Ishikawa (cell line): ENCODE results near the gene A4GNT.

Source experiments
- CEBPB ChIP-seq: IDR thresholded peaks from 2 replicates; pipeline ENCODE4 v1.6.1; 2012
- CREB1 ChIP-seq: IDR thresholded peaks from 2 replicates; pipeline ENCODE4 v1.6.1; 2012; ENCODE audit warnings: low read depth
- EGR1 ChIP-seq: IDR thresholded peaks from 2 replicates; pipeline ENCODE4 v1.6.1; 2012
- EP300 ChIP-seq: IDR thresholded peaks from 2 replicates; pipeline ENCODE4 v1.6.1; 2012; ENCODE audit warnings: borderline replicate concordance
- FOXM1 ChIP-seq: IDR thresholded peaks from 2 replicates; pipeline ENCODE4 v1.6.1; 2012; ENCODE audit warnings: low read depth, borderline replicate concordance
- NFIC ChIP-seq: IDR thresholded peaks from 2 replicates; pipeline ENCODE4 v1.6.1; 2012
- RAD21 ChIP-seq: IDR thresholded peaks from 2 replicates; pipeline ENCODE4 v1.6.1; 2012; ENCODE audit warnings: low read depth
- TAF1 ChIP-seq: IDR thresholded peaks from 2 replicates; pipeline ENCODE4 v1.6.1; 2012; ENCODE audit warnings: low read depth, mild to moderate bottlenecking
- TCF12 ChIP-seq: IDR thresholded peaks from 2 replicates; pipeline ENCODE4 v1.6.1; 2012; ENCODE audit warnings: low read depth
- TEAD4 ChIP-seq: IDR thresholded peaks from 2 replicates; pipeline ENCODE4 v1.6.1; 2012
- YY1 ChIP-seq: IDR thresholded peaks from 2 replicates; pipeline ENCODE4 v1.6.1; 2012; ENCODE audit warnings: low read depth
- ZBTB7A ChIP-seq: IDR thresholded peaks from 2 replicates; pipeline ENCODE4 v1.6.1; 2012; ENCODE audit warnings: low read depth
- TF ChIP-seq, protein P1 (sequence below): IDR thresholded peaks from 2 replicates; pipeline ENCODE4 v1.6.1; 2012; ENCODE audit warnings: low read depth, mild to moderate bottlenecking
- TF ChIP-seq, protein P2 (sequence below): IDR thresholded peaks from 2 replicates; pipeline ENCODE4 v1.6.1; 2012
- TF ChIP-seq, protein P3 (sequence below): IDR thresholded peaks from 2 replicates; pipeline ENCODE4 v1.6.1; 2012

The A4GNT gene

DNA sequence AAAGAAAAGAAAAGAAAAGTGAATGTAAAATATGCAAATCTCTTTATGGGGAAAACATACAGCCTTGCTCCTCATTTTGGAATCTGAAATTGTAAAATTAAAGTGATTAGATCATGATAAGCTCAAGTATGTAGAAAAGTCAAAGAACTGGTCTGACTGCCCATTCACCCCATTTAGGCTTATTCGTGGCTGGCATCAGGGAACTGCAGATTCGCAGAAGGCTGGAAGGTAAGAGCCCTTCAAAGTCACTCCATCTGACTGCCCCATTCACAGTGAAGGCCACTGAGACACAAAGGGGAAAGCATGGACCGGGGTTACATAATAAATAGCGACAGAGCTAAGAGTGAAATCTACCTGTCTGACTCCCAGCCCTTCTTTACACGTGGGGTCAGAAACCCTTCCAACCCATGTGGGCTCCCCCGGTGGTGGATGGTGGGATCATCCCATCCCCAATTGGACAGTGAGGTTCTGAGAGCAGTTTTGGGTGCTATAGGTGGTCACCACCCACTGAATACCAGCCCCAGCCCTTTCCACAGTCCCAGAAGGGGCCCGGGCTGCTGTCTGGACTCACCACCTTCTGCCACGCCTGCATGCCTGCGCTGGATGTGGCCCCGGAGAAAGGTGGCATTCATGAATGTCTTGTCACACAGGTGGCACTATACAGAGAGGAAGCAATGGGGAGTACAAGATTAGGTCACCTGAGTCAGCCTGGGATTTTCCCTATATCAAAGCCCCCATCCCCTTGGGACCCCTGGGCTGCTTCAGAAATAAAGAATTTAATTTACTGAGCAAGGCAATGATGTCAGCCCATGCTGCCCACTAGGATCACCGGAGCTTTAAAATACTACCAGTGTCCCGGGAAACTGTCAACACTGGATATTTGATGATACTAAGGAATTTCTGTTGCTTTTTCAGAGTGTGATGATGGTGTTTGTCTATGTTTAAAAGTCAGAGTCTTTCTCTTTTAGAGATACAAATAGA, 34.7 kb downstream of the A4GNT start:
- TF ChIP-seq FOXM1, result no peak
- no peak for TF ChIP-seq CEBPB
- no peak for TF ChIP-seq YY1
- TF ChIP-seq CREB1, result no peak
- TF ChIP-seq, protein P1, sequence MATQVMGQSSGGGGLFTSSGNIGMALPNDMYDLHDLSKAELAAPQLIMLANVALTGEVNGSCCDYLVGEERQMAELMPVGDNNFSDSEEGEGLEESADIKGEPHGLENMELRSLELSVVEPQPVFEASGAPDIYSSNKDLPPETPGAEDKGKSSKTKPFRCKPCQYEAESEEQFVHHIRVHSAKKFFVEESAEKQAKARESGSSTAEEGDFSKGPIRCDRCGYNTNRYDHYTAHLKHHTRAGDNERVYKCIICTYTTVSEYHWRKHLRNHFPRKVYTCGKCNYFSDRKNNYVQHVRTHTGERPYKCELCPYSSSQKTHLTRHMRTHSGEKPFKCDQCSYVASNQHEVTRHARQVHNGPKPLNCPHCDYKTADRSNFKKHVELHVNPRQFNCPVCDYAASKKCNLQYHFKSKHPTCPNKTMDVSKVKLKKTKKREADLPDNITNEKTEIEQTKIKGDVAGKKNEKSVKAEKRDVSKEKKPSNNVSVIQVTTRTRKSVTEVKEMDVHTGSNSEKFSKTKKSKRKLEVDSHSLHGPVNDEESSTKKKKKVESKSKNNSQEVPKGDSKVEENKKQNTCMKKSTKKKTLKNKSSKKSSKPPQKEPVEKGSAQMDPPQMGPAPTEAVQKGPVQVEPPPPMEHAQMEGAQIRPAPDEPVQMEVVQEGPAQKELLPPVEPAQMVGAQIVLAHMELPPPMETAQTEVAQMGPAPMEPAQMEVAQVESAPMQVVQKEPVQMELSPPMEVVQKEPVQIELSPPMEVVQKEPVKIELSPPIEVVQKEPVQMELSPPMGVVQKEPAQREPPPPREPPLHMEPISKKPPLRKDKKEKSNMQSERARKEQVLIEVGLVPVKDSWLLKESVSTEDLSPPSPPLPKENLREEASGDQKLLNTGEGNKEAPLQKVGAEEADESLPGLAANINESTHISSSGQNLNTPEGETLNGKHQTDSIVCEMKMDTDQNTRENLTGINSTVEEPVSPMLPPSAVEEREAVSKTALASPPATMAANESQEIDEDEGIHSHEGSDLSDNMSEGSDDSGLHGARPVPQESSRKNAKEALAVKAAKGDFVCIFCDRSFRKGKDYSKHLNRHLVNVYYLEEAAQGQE, result no peak
- TF ChIP-seq NFIC, result no peak
- TF ChIP-seq EGR1, result no peak
- TF ChIP-seq, protein P2, sequence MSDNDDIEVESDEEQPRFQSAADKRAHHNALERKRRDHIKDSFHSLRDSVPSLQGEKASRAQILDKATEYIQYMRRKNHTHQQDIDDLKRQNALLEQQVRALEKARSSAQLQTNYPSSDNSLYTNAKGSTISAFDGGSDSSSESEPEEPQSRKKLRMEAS, result no peak

DNA sequence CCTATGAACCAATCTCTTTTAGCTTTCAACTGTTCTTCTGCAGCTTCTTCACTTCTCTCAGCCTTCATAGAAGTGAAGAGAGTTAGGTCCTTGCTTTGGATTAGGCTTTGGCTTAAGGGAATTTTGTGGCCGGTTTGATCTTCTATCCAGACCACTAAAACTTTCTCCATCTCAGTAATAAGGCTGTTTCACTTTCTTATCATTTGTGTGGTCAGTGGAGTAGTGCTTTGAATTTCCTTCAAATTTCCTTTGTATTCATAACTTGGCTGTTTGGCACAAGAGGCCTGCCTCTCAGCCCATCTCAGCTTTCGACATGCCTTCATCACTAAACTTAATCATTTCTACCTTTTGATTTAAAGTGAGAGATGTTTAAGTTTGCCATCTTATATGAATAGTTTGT, 38.5 kb downstream of the A4GNT start:
- no peak for TF ChIP-seq CEBPB
- TF ChIP-seq, protein P3, sequence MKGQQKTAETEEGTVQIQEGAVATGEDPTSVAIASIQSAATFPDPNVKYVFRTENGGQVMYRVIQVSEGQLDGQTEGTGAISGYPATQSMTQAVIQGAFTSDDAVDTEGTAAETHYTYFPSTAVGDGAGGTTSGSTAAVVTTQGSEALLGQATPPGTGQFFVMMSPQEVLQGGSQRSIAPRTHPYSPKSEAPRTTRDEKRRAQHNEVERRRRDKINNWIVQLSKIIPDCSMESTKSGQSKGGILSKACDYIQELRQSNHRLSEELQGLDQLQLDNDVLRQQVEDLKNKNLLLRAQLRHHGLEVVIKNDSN, result no peak
- no peak for TF ChIP-seq ZBTB7A
- no peak for TF ChIP-seq YY1
- TF ChIP-seq TCF12, result no peak
- TF ChIP-seq EGR1, result no peak
- no peak for TF ChIP-seq TAF1
- TF ChIP-seq NFIC, result no peak
- TF ChIP-seq, protein P2, result no peak
- TF ChIP-seq EP300, result no peak
- no peak for TF ChIP-seq TEAD4
- TF ChIP-seq RAD21, result no peak

DNA sequence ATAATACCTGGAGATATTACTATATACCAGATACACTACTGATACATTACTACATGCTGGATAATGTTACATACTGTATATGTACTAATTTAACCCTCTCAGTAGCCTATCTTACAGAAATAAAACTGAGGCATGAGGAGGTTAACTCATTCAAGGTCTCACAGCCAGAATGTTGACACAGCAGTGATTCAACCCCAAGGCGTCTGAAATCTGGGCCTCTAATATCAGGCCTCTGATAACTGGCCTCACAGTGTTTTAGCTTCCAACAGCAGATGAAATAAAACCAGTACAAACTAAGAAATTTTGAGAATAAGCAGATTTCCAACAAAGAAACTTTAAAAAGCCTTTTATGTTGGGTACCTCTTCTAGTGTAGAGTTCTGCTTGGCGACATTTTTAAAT, 40.2 kb downstream of the A4GNT start:
- TF ChIP-seq, protein P2, result no peak
- TF ChIP-seq FOXM1, result no peak

DNA sequence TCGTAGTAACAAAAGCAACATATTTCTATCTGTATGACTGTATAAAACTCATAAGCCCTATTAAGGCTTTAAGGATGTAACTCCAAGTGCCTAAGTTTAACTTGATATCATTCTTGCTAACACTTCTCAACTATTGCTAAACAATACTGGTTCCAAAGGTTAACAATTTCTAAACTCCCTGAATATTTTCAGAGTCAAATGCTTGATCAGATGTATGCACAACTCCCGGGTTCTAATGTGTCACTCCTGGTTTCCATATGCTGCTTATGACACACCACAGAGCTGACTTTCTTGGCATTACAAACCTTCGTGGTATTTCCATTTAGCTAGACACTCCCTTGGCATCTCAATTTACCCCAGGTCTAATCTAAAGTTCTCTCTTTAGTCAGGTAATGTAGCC, 43.1 kb downstream of the A4GNT start:
- TF ChIP-seq EGR1 (no peak), TCF12 (no peak), CREB1 (no peak), TEAD4 (no peak), RAD21 (no peak), YY1 (no peak), TAF1 (no peak), CEBPB (no peak), NFIC (no peak), FOXM1 (no peak), EP300 (no peak), ZBTB7A (no peak)
- TF ChIP-seq, protein P1, result no peak
- TF ChIP-seq, protein P3, result no peak
- TF ChIP-seq, protein P2, result no peak

DNA sequence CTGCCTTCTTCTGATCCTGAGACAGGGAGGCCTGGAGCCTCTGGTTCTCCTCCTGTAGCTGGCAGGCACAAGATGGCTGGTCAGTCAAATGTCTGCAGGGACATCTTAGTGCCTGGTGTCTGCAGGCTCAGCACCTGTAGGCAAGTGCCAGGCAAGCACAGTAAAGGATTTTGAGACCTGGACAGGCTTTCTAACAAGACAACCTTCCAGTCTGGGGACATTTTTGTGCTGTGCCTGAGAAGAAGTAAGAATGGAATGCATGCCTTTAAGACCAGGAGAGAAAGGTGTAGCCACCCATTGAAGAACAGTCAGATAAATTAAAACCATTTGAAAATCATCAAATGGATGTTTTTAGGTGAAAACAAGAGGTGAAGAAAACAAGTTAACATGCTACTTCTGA, 48.0 kb downstream of the A4GNT start:
- TF ChIP-seq NFIC (no peak), YY1 (no peak), FOXM1 (no peak), ZBTB7A (no peak), CREB1 (no peak), TAF1 (no peak), EGR1 (no peak), TCF12 (no peak)
